T-cell (primary cell): ENCODE data around the gene KCNK15. TPM values are rescaled to one million over a fixed set of nuclear protein-coding genes. Genes with fewer than 3 reads are reported as not detected.

Experiments used
- ATAC-seq, 4 experiments: fragments of 200-7000 bp in 3 of 4; fragments of 150-1000 bp in 1 of 4; cut with Tn5 transposase; replicated peaks in 1 of 4; 1 replicate in 3 of 4; 2 replicates in 1 of 4; pipeline ENCODE4 v1.10.0; 2021; ENCODE audit warnings: moderate library complexity in 3 of 4, mild to moderate bottlenecking in 2 of 4, moderate number of reproducible peaks in 1 of 4
- CTCF ChIA-PET, 2 donors: fragments of 300-600 bp; sonication (Branson Sonifier 250); formaldehyde crosslinking; loops; one replicate each; lab custom pipeline; 2022; ENCODE audit warnings: antibody characterized with exemption in 2 of 2; lab: Charles Lee
- POLR2A ChIA-PET, 2 donors: fragments of 300-600 bp; sonication (Branson Sonifier 250); formaldehyde crosslinking; loops; one replicate each; lab custom pipeline; 2022; ENCODE audit warnings: antibody characterized with exemption in 2 of 2; lab: Charles Lee
- DNase-seq, 35 experiments: peaks; one replicate each; pipeline versions ENCODE4 v3.0.0 to v3.0.0-alpha.2; 2013 to 2023
- H3K27ac ChIP-seq: one replicate; pipeline ENCODE4 v1.5.1; 2013; ENCODE audit warnings: low read length
- H3K27me3 ChIP-seq, 2 experiments: replicated peaks in 1 of 2; 1 replicate in 1 of 2; 2 replicates in 1 of 2; pipeline versions ENCODE4 v1.6.1 to v1.7.0; 2013; ENCODE audit warnings: low read length in 1 of 2, mixed read lengths in 1 of 2; ENCODE audit not compliant: control insufficient read depth in 2 of 2, insufficient read depth in 2 of 2; ENCODE audit errors: extremely low read depth in 1 of 2
- H3K36me3 ChIP-seq, 2 donors: 1 replicate in 1 of 2; 2 replicates in 1 of 2; pipeline versions ENCODE4 v1.6.1 to v1.7.0; 2013; ENCODE audit warnings: low read length in 1 of 2; ENCODE audit not compliant: control insufficient read depth in 2 of 2, insufficient read depth in 1 of 2; ENCODE audit errors: extremely low read depth in 1 of 2
- H3K4me1 ChIP-seq, 2 experiments: 1 replicate in 1 of 2; 2 replicates in 1 of 2; pipeline versions ENCODE4 v1.6.1 to v1.7.0; 2013; ENCODE audit warnings: low read length in 2 of 2, mixed read lengths in 1 of 2; ENCODE audit not compliant: insufficient read depth in 2 of 2, control insufficient read depth in 1 of 2; ENCODE audit errors: extremely low read depth in 1 of 2
- H3K4me3 ChIP-seq, 2 donors: 1 replicate in 1 of 2; 2 replicates in 1 of 2; pipeline versions ENCODE4 v1.5.1 to v1.7.0; 2013; ENCODE audit warnings: mild to moderate bottlenecking in 2 of 2, low read length in 1 of 2, moderate library complexity in 1 of 2; ENCODE audit not compliant: control insufficient read depth in 1 of 2; ENCODE audit errors: extremely low read depth in 1 of 2
- H3K9me3 ChIP-seq: 2 replicates; pipeline ENCODE4 v1.7.0; 2013
- H3K27ac Mint-ChIP-seq, 2 donors: one replicate each; pipeline ENCODE4 v1.8.0; 2020 to 2021; ENCODE audit warnings: mild to moderate bottlenecking in 2 of 2, mixed read lengths in 2 of 2
- H3K27me3 Mint-ChIP-seq, 2 donors: one replicate each; pipeline ENCODE4 v1.8.0; 2021 to 2022; ENCODE audit warnings: mixed read lengths in 2 of 2
- H3K36me3 Mint-ChIP-seq: one replicate; pipeline ENCODE4 v1.8.0; 2021; ENCODE audit warnings: mixed read lengths
- H3K4me1 Mint-ChIP-seq, 3 donors: one replicate each; pipeline ENCODE4 v1.8.0; 2020 to 2022; ENCODE audit warnings: mixed read lengths in 3 of 3, mild to moderate bottlenecking in 1 of 3
- H3K4me3 Mint-ChIP-seq, 3 donors: one replicate each; pipeline ENCODE4 v1.8.0; 2020 to 2022; ENCODE audit warnings: mild to moderate bottlenecking in 3 of 3, mixed read lengths in 3 of 3, moderate library complexity in 3 of 3
- H3K9me3 Mint-ChIP-seq, 3 donors: one replicate each; pipeline ENCODE4 v1.8.0; 2020 to 2022; ENCODE audit warnings: mixed read lengths in 3 of 3
- WGBS: methylation state at CpG from one replicate; pipeline ENCODE4 v1.1.5; 2013; ENCODE audit warnings: missing lambda C conversion rate; ENCODE audit not compliant: insufficient coverage; 5-methylcytosine and 5-hydroxymethylcytosine counted together
- total RNA-seq, 35 experiments: library from RNA in 6 of 35; stranded (reverse) in 6 of 35; fragments of 120-200 nt in 1 of 35; gene quantifications; one replicate each; pipeline versions ENCODE4 v1.2.1 to v1.2.4 and lab custom pipeline; 2013 to 2026

The KCNK15 gene
- total RNA-seq, 5 donors from 2014 or later (not counting 1 experiment from before 2014, with no cell fraction given): 0.13 TPM; not detected in 4

GRCh38 chr20:44714701-44715498, 30.8 kb upstream of the KCNK15 start, which contains the start of gene CCN5:
Gene CCN5, plus strand, starts transcription at chr20:44715369. Its CDS starts 22 bp downstream, at chr20:44715391.
- Mint-ChIP-seq H3K9me3 (no peaks in the 10 kb centered on the region), H3K27ac (no peak within 1 kb of the TSS), H3K27me3 (no peaks in the 10 kb centered on the region), H3K4me3 (no peak within 1 kb of the TSS), H3K36me3 (no peaks in the 10 kb centered on the region), H3K4me1 (peaks cover 0 to 2% (median 0%) of the 10 kb centered on the region in 3 donors)
- no peak within 1 kb of the TSS for H3K4me3 ChIP-seq
- ChIA-PET CTCF (no interaction called here), POLR2A (no interaction called here)
- 36% methylated on average over 8 of the region's 28 CpGs for WGBS
- DNase-seq: no peak
- peaks cover 0 to 5% of the 10 kb centered on the region in 2 experiments for H3K27me3 ChIP-seq
- H3K36me3 ChIP-seq: no peaks in the 10 kb centered on the region
- H3K27ac ChIP-seq: no peak within 1 kb of the TSS
- no peaks in the 10 kb centered on the region for H3K4me1 ChIP-seq
- H3K9me3 ChIP-seq: no peaks in the 10 kb centered on the region
- ATAC-seq: no peak

- no peaks in the 10 kb centered on the region for H3K27me3 Mint-ChIP-seq
- CTCF ChIA-PET: no interaction called here
- H3K4me1 ChIP-seq: no peaks in the 10 kb centered on the region
- H3K9me3 Mint-ChIP-seq: no peaks in the 10 kb centered on the region
- H3K4me3 ChIP-seq: no peak overlapping the region
- no peak overlapping the region for H3K4me3 Mint-ChIP-seq
- H3K9me3 ChIP-seq: no peaks in the 10 kb centered on the region
- POLR2A ChIA-PET: no interaction called here
- H3K36me3 Mint-ChIP-seq: no peaks in the 10 kb centered on the region
- H3K27ac Mint-ChIP-seq: no peak overlapping the region
- H3K4me1 Mint-ChIP-seq: peaks cover 0 to 2% (median 0%) of the 10 kb centered on the region in 3 donors
- DNase-seq (no peak), ATAC-seq (no peak)
- H3K36me3 ChIP-seq: no peaks in the 10 kb centered on the region
- 70% methylated on average over 2 of the region's 5 CpGs for WGBS
- H3K27ac ChIP-seq: no peak overlapping the region
- H3K27me3 ChIP-seq: peaks cover 0 to 5% of the 10 kb centered on the region in 2 experiments
These were observed 30.0 kb upstream of the KCNK15 start for GRCh38 chr20:44715499-44716308.

GRCh38 chr20:44716309-44717106, 29.2 kb upstream of the KCNK15 start:
- ChIA-PET POLR2A (interaction anchor here in 1 of 2 donors (0.6 kb wide), 1 partner anchor 137 kb away, joined by 3 read pairs; no protein-coding TSS in a partner anchor), CTCF (no interaction called here)
- WGBS: 86% methylated on average over 12 of the region's 13 CpGs
- no peak overlapping the region for H3K27ac Mint-ChIP-seq
- no peaks in the 10 kb centered on the region for H3K27me3 Mint-ChIP-seq
- Histone ChIP-seq H3K9me3 (no peaks in the 10 kb centered on the region), H3K4me3 (no peak overlapping the region), H3K27me3 (peaks cover 0 to 5% of the 10 kb centered on the region in 2 experiments), H3K36me3 (no peaks in the 10 kb centered on the region), H3K27ac (no peak overlapping the region), H3K4me1 (no peaks in the 10 kb centered on the region)
- no peak for DNase-seq
- peaks cover 0 to 2% (median 0%) of the 10 kb centered on the region in 3 donors for H3K4me1 Mint-ChIP-seq
- no peak for ATAC-seq
- no peaks in the 10 kb centered on the region for H3K36me3 Mint-ChIP-seq
- no peak overlapping the region for H3K4me3 Mint-ChIP-seq
- H3K9me3 Mint-ChIP-seq: no peaks in the 10 kb centered on the region

- no peak overlapping the region for H3K27ac Mint-ChIP-seq
- no peaks in the 10 kb centered on the region for H3K27me3 Mint-ChIP-seq
- ChIA-PET CTCF (interaction anchor here in 1 of 2 donors (0.5 kb wide), 1 partner anchor 808 kb away, joined by 4 read pairs; no protein-coding TSS in a partner anchor), POLR2A (no interaction called here)
- Histone ChIP-seq H3K4me3 (no peak overlapping the region), H3K36me3 (no peaks in the 10 kb centered on the region), H3K27me3 (peaks cover 0 to 5% of the 10 kb centered on the region in 2 experiments), H3K9me3 (no peaks in the 10 kb centered on the region), H3K4me1 (no peaks in the 10 kb centered on the region), H3K27ac (no peak overlapping the region)
- ATAC-seq (no peak), DNase-seq (no peak)
- H3K4me1 Mint-ChIP-seq: peaks cover 0 to 2% (median 0%) of the 10 kb centered on the region in 3 donors
- H3K36me3 Mint-ChIP-seq: no peaks in the 10 kb centered on the region
- no peak overlapping the region for H3K4me3 Mint-ChIP-seq
- 82% methylated on average over 6 of the region's 10 CpGs for WGBS
- no peaks in the 10 kb centered on the region for H3K9me3 Mint-ChIP-seq
These were observed 27.7 kb upstream of the KCNK15 start for GRCh38 chr20:44717986-44718385.

- Histone ChIP-seq H3K9me3 (no peaks in the 10 kb centered on the region), H3K4me3 (no peak overlapping the region), H3K4me1 (no peaks in the 10 kb centered on the region), H3K27ac (no peak overlapping the region), H3K27me3 (peaks cover 0 to 3% of the 10 kb centered on the region in 2 experiments), H3K36me3 (no peaks in the 10 kb centered on the region)
- WGBS: 84% methylated on average over 12 of the region's 19 CpGs
- H3K4me1 Mint-ChIP-seq: no peaks in the 10 kb centered on the region
- ATAC-seq (no peak), DNase-seq (no peak)
- no peak overlapping the region for H3K27ac Mint-ChIP-seq
- ChIA-PET CTCF (no interaction called here), POLR2A (no interaction called here)
- H3K36me3 Mint-ChIP-seq: no peaks in the 10 kb centered on the region
- H3K9me3 Mint-ChIP-seq: no peaks in the 10 kb centered on the region
- H3K27me3 Mint-ChIP-seq: no peaks in the 10 kb centered on the region
- no peak overlapping the region for H3K4me3 Mint-ChIP-seq
These were observed 25.8 kb upstream of the KCNK15 start for GRCh38 chr20:44719841-44720240.

GRCh38 chr20:44720621-44720996, 25.1 kb upstream of the KCNK15 start:
- no peaks in the 10 kb centered on the region for H3K4me1 Mint-ChIP-seq
- H3K27ac Mint-ChIP-seq: no peak overlapping the region
- Histone ChIP-seq H3K9me3 (no peaks in the 10 kb centered on the region), H3K27me3 (peaks cover 0 to 3% of the 10 kb centered on the region in 2 experiments), H3K36me3 (no peaks in the 10 kb centered on the region), H3K4me1 (no peaks in the 10 kb centered on the region), H3K27ac (no peak overlapping the region), H3K4me3 (no peak overlapping the region)
- H3K36me3 Mint-ChIP-seq: no peaks in the 10 kb centered on the region
- ChIA-PET CTCF (interaction anchor here in 1 of 2 donors (0.7 kb wide), 1 partner anchor 324 kb away, joined by 3 read pairs; no protein-coding TSS in a partner anchor), POLR2A (no interaction called here)
- WGBS: 85% methylated on average over 4 of the region's 7 CpGs
- DNase-seq (no peak), ATAC-seq (no peak)
- no peak overlapping the region for H3K4me3 Mint-ChIP-seq
- H3K9me3 Mint-ChIP-seq: no peaks in the 10 kb centered on the region
- no peaks in the 10 kb centered on the region for H3K27me3 Mint-ChIP-seq
